ENCODE data around the gene RRP12. TPM values are rescaled to one million over a fixed set of nuclear protein-coding genes. Genes with fewer than 3 reads are reported as not detected.
"Not testable (repeated sequence)": the region's sequence is repeated elsewhere in the genome, so short reads cannot be mapped to it uniquely, and the experiment has no call there.

Gene RRP12
- total and polyA plus RNA-seq, 5 donors: 10.8 to 21.2 (median 16.7) TPM

- no peaks in the 10 kb centered on the region for H3K9me3 ChIP-seq (ENCODE audit: control insufficient read depth, low read length)
- no peak overlapping the region for H3K4me3 ChIP-seq (ENCODE audit: low read length)
- intact Hi-C loops (cut with DNase I): loop anchor here in 2 of 4 donors (10.0 kb wide), 2 partner anchors 71 to 81 kb away; no protein-coding TSS in a partner anchor
- 48% methylated on average over 5 of the region's 5 CpGs for WGBS
- no peaks in the 10 kb centered on the region for H3K4me1 ChIP-seq (ENCODE audit: control insufficient read depth, insufficient read depth, low read length)
- no peaks in the 10 kb centered on the region for H3K27me3 ChIP-seq (ENCODE audit: control insufficient read depth, insufficient read depth)
- peak overlapping the region; percentile 25 for H3K27ac ChIP-seq (ENCODE audit: low read length)
- peak; percentile 30 to 73 for ATAC-seq
- DNase-seq: no peak
These were observed 45.6 kb downstream of the RRP12 start for GRCh38 chr10:97355571-97355975.

GRCh38 chr10:97353945-97354344 lies 47.2 kb downstream of the RRP12 start:
- Histone ChIP-seq H3K4me3 (ENCODE audit: low read length) (no peak overlapping the region), H3K27ac (ENCODE audit: low read length) (no peak overlapping the region), H3K4me1 (ENCODE audit: control insufficient read depth, insufficient read depth, low read length) (no peaks in the 10 kb centered on the region), H3K9me3 (ENCODE audit: control insufficient read depth, low read length) (no peaks in the 10 kb centered on the region), H3K27me3 (ENCODE audit: control insufficient read depth, insufficient read depth) (no peaks in the 10 kb centered on the region)
- 80% methylated on average over 4 of the region's 4 CpGs for WGBS
- ATAC-seq: peak in 1 of 2 donors; percentile 15
- intact Hi-C loops (cut with DNase I): loop anchor here in 2 of 4 donors (10.0 kb wide), 2 partner anchors 69 to 79 kb away; no protein-coding TSS in a partner anchor
- no peak for DNase-seq

- intact Hi-C loops (cut with DNase I): loop anchor here in 3 of 4 donors (10.0 kb wide), 2 partner anchors 65 to 75 kb away; no protein-coding TSS in a partner anchor
- WGBS: 84% methylated on average over 12 of the region's 12 CpGs
- DNase-seq (no peak), ATAC-seq (no peak)
- Histone ChIP-seq H3K4me1 (ENCODE audit: control insufficient read depth, insufficient read depth, low read length) (no peaks in the 10 kb centered on the region), H3K4me3 (ENCODE audit: low read length) (no peak overlapping the region), H3K27me3 (ENCODE audit: control insufficient read depth, insufficient read depth) (no peaks in the 10 kb centered on the region), H3K9me3 (ENCODE audit: control insufficient read depth, low read length) (no peaks in the 10 kb centered on the region), H3K27ac (ENCODE audit: low read length) (no peak overlapping the region)
These were observed 51.2 kb downstream of the RRP12 start for GRCh38 chr10:97349752-97350513.

- no peak overlapping the region for H3K27ac ChIP-seq (ENCODE audit: low read length)
- no peak for ATAC-seq
- no peaks in the 10 kb centered on the region for H3K4me1 ChIP-seq (ENCODE audit: control insufficient read depth, insufficient read depth, low read length)
- H3K4me3 ChIP-seq (ENCODE audit: low read length): no peak overlapping the region
- H3K27me3 ChIP-seq (ENCODE audit: control insufficient read depth, insufficient read depth): no peaks in the 10 kb centered on the region
- no peak for DNase-seq
- over 99% methylated on average over 4 of the region's 4 CpGs for WGBS
- intact Hi-C loops (cut with DNase I): loop anchor here in 1 of 4 donors (10.0 kb wide), 1 partner anchor 63 kb away; no protein-coding TSS in a partner anchor
- H3K9me3 ChIP-seq (ENCODE audit: control insufficient read depth, low read length): no peaks in the 10 kb centered on the region
These were observed 53.8 kb downstream of the RRP12 start for GRCh38 chr10:97347317-97347716.

GRCh38 chr10:97343664-97344063 lies 57.5 kb downstream of the RRP12 start:
- intact Hi-C loops (cut with DNase I): loop anchor here in 1 of 4 donors (10.0 kb wide), 1 partner anchor 59 kb away; no protein-coding TSS in a partner anchor
- WGBS: 91% methylated on average over 6 of the region's 6 CpGs
- H3K27me3 ChIP-seq (ENCODE audit: control insufficient read depth, insufficient read depth); H3K9me3 ChIP-seq (ENCODE audit: control insufficient read depth, low read length); DNase-seq; H3K4me3 ChIP-seq (ENCODE audit: low read length); H3K4me1 ChIP-seq (ENCODE audit: control insufficient read depth, insufficient read depth, low read length); ATAC-seq; H3K27ac ChIP-seq (ENCODE audit: low read length): not testable (repeated sequence)

GRCh38 chr10:97341416-97341815 lies 59.7 kb downstream of the RRP12 start:
- Histone ChIP-seq H3K27ac (ENCODE audit: low read length) (no peak overlapping the region), H3K4me3 (ENCODE audit: low read length) (no peak overlapping the region), H3K27me3 (ENCODE audit: control insufficient read depth, insufficient read depth) (no peaks in the 10 kb centered on the region), H3K9me3 (ENCODE audit: control insufficient read depth, low read length) (no peaks in the 10 kb centered on the region), H3K4me1 (ENCODE audit: control insufficient read depth, insufficient read depth, low read length) (peaks cover 3% of the 10 kb centered on the region)
- no peak for DNase-seq
- intact Hi-C loops (cut with DNase I): loop anchor here in 1 of 4 donors (10.0 kb wide), 1 partner anchor 57 kb away; no protein-coding TSS in a partner anchor
- no peak for ATAC-seq
- 73% methylated on average over 2 of the region's 2 CpGs for WGBS

GRCh38 chr10:97338041-97338440 lies 63.1 kb downstream of the RRP12 start:
- H3K27me3 ChIP-seq (ENCODE audit: control insufficient read depth, insufficient read depth): no peaks in the 10 kb centered on the region
- DNase-seq: no peak
- WGBS: 19% methylated on average over 5 of the region's 5 CpGs
- H3K9me3 ChIP-seq (ENCODE audit: control insufficient read depth, low read length): no peaks in the 10 kb centered on the region
- peaks cover 4% of the 10 kb centered on the region for H3K4me1 ChIP-seq (ENCODE audit: control insufficient read depth, insufficient read depth, low read length)
- H3K27ac ChIP-seq (ENCODE audit: low read length): no peak overlapping the region
- intact Hi-C loops (cut with DNase I): loop anchor here in 1 of 4 donors (10.0 kb wide), 1 partner anchor 53 kb away; no protein-coding TSS in a partner anchor
- no peak for ATAC-seq
- H3K4me3 ChIP-seq (ENCODE audit: low read length): no peak overlapping the region

GRCh38 chr10:97336942-97337831 lies 64.0 kb downstream of the RRP12 start:
- DNase-seq: no peak
- intact Hi-C loops (cut with DNase I): loop anchor here in 1 of 4 donors (10.0 kb wide), 1 partner anchor 52 kb away; no protein-coding TSS in a partner anchor
- WGBS: 15% methylated on average over 11 of the region's 11 CpGs
- H3K27me3 ChIP-seq (ENCODE audit: control insufficient read depth, insufficient read depth): no peaks in the 10 kb centered on the region
- H3K9me3 ChIP-seq (ENCODE audit: control insufficient read depth, low read length): no peaks in the 10 kb centered on the region
- ATAC-seq: no peak
- H3K4me1 ChIP-seq (ENCODE audit: control insufficient read depth, insufficient read depth, low read length): peaks cover 5% of the 10 kb centered on the region
- H3K4me3 ChIP-seq (ENCODE audit: low read length): no peak overlapping the region
- peak overlapping the region; percentile 17 for H3K27ac ChIP-seq (ENCODE audit: low read length)

GRCh38 chr10:97336446-97336845 lies 64.7 kb downstream of the RRP12 start:
- H3K4me3 ChIP-seq (ENCODE audit: low read length): no peak overlapping the region
- ATAC-seq: no peak
- H3K4me1 ChIP-seq (ENCODE audit: control insufficient read depth, insufficient read depth, low read length): peaks cover 8% of the 10 kb centered on the region
- no peaks in the 10 kb centered on the region for H3K27me3 ChIP-seq (ENCODE audit: control insufficient read depth, insufficient read depth)
- H3K27ac ChIP-seq (ENCODE audit: low read length): no peak overlapping the region
- 48% methylated on average over 5 of the region's 5 CpGs for WGBS
- H3K9me3 ChIP-seq (ENCODE audit: control insufficient read depth, low read length): no peaks in the 10 kb centered on the region
- intact Hi-C loops (cut with DNase I): loop anchor here in 1 of 4 donors (10.0 kb wide), 1 partner anchor 52 kb away; no protein-coding TSS in a partner anchor
- DNase-seq: no peak

- no peak overlapping the region for H3K27ac ChIP-seq (ENCODE audit: low read length)
- no peak for DNase-seq
These were observed 65.1 kb downstream of the RRP12 start for GRCh38 chr10:97336006-97336405.

More at GRCh38 chr10:97336006-97336405, 65.1 kb downstream of the RRP12 start:
- no peak for ATAC-seq
- 65% methylated on average over 5 of the region's 5 CpGs for WGBS
- H3K9me3 ChIP-seq (ENCODE audit: control insufficient read depth, low read length): no peaks in the 10 kb centered on the region
- H3K27me3 ChIP-seq (ENCODE audit: control insufficient read depth, insufficient read depth): no peaks in the 10 kb centered on the region
- H3K4me1 ChIP-seq (ENCODE audit: control insufficient read depth, insufficient read depth, low read length): peaks cover 8% of the 10 kb centered on the region
- H3K4me3 ChIP-seq (ENCODE audit: low read length): no peak overlapping the region
- intact Hi-C loops (cut with DNase I): loop anchor here in 1 of 4 donors (10.0 kb wide), 1 partner anchor 51 kb away; no protein-coding TSS in a partner anchor

Measured in right cardiac atrium (tissue), 5 donors.